Loucy (cell line): ENCODE results near the gene ANO1.

Experiments used
- EZH2phosphoT487 ChIP-seq: fragments of 200-600 bp; IDR thresholded peaks from 2 replicates; pipeline ENCODE4 v1.6.1; 2018; ENCODE audit warnings: antibody characterized with exemption, mild to moderate bottlenecking, moderate library complexity, borderline replicate concordance
- TF ChIP-seq, protein P1 (sequence below): fragments of 200-600 bp; sonication (generic); conservative IDR thresholded peaks from 2 replicates; pipeline ENCODE4 v1.5.1; 2014; ENCODE audit warnings: mild to moderate bottlenecking, antibody characterized with exemption, low read length

- TF ChIP-seq, protein P1, sequence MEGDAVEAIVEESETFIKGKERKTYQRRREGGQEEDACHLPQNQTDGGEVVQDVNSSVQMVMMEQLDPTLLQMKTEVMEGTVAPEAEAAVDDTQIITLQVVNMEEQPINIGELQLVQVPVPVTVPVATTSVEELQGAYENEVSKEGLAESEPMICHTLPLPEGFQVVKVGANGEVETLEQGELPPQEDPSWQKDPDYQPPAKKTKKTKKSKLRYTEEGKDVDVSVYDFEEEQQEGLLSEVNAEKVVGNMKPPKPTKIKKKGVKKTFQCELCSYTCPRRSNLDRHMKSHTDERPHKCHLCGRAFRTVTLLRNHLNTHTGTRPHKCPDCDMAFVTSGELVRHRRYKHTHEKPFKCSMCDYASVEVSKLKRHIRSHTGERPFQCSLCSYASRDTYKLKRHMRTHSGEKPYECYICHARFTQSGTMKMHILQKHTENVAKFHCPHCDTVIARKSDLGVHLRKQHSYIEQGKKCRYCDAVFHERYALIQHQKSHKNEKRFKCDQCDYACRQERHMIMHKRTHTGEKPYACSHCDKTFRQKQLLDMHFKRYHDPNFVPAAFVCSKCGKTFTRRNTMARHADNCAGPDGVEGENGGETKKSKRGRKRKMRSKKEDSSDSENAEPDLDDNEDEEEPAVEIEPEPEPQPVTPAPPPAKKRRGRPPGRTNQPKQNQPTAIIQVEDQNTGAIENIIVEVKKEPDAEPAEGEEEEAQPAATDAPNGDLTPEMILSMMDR, result no peak
- no peak for TF ChIP-seq EZH2phosphoT487
Measured at GRCh38 chr11:70046089-70046488, 32.0 kb upstream of the ANO1 start.
